ENCODE measurements around the gene NR2E1. TPM values are rescaled to one million over a fixed set of nuclear protein-coding genes. Genes with fewer than 3 reads are reported as not detected.

NR2E1 gene
- polyA plus RNA-seq, 1 of the 3 experiments (the other 2 are of a cell fraction): not detected

- Histone ChIP-seq H3K4me1 (ENCODE audit: control insufficient read depth in 1 of 2, insufficient read depth in 2 of 2, low read depth in 1 of 2, low read length in 1 of 2) (peaks cover 0 to 22% of the 10 kb centered on the region in 2 experiments; a peak in 1 of 4 replicates), H3K36me3 (replicated peaks in 1 of 2; ENCODE audit: control insufficient read depth in 1 of 2, insufficient read depth in 2 of 2, low read length in 1 of 2) (no peaks in the 10 kb centered on the region), H2AFZ (ENCODE audit: low read depth) (no peak overlapping the region), H3K79me2 (ENCODE audit: insufficient read depth) (no peaks in the 10 kb centered on the region), H3K9me2 (no peaks in the 10 kb centered on the region), H4K20me1 (ENCODE audit: insufficient read depth) (no peaks in the 10 kb centered on the region), H3K4me2 (0 out of 2 replicates have a peak overlapping the region, but pooled peaks have one; percentile 41), H3K9me3 (no peaks in the 10 kb centered on the region), H3K4me3 (ENCODE audit: low read depth in 2 of 2, low read length in 1 of 2) (no peak overlapping the region), H3K9ac (no peak overlapping the region), H3K27ac (ENCODE audit: low read depth in 2 of 2, low read length in 1 of 2) (no peak overlapping the region), H3K27me3 (ENCODE audit: insufficient read depth) (peaks cover 88% of the 10 kb centered on the region), H3F3A (replicated peaks; ENCODE audit: insufficient read depth) (no peaks in the 10 kb centered on the region)
- TF ChIP-seq CTCF (IDR thresholded peaks at IDR 0.05) (peak; percentile 21; the same call in 1 of the 2 replicates), POLR2AphosphoS5 (IDR thresholded peaks at IDR 0.05; ENCODE audit: low read depth, low read length) (no peak)
- ChIA-PET POLR2A (interaction anchor here (0.6 kb wide), 1 partner anchor 35 kb away, joined by 3 read pairs; no protein-coding TSS in a partner anchor), CTCF (interaction anchor here (1.2 kb wide), 1 partner anchor 11 kb away, joined by 4 read pairs; no protein-coding TSS in a partner anchor)
- WGBS (ENCODE audit: low lambda C conversion rate): 6% methylated on average over 2 of the region's 6 CpGs
- DNase-seq: no peak
These were observed 2.6 kb upstream of the NR2E1 start for GRCh38 chr6:108163267-108163643.

- no peaks in the 10 kb centered on the region for H3K36me3 ChIP-seq (replicated peaks in 1 of 2; ENCODE audit: control insufficient read depth in 1 of 2, insufficient read depth in 2 of 2, low read length in 1 of 2)
- H3K4me1 ChIP-seq (ENCODE audit: control insufficient read depth in 1 of 2, insufficient read depth in 2 of 2, low read depth in 1 of 2, low read length in 1 of 2): peaks cover 0 to 22% of the 10 kb centered on the region in 2 experiments; a peak in 1 of 4 replicates
- no peak overlapping the region for H3K27ac ChIP-seq (ENCODE audit: low read depth in 2 of 2, low read length in 1 of 2)
- H3K79me2 ChIP-seq (ENCODE audit: insufficient read depth): no peaks in the 10 kb centered on the region
- no peak overlapping the region for H2AFZ ChIP-seq (ENCODE audit: low read depth)
- no peaks in the 10 kb centered on the region for H3K9me2 ChIP-seq
- no peaks in the 10 kb centered on the region for H3F3A ChIP-seq (replicated peaks; ENCODE audit: insufficient read depth)
- 17% methylated on average over 35 of the region's 41 CpGs for WGBS (ENCODE audit: low lambda C conversion rate)
- TF ChIP-seq IRF3 (IDR thresholded peaks at IDR 0.05; ENCODE audit: low read depth, low read length): no peak
- no peak for TF ChIP-seq JUND (IDR thresholded peaks at IDR 0.05)
- TF ChIP-seq TCF12 (IDR thresholded peaks at IDR 0.05): no peak
- ChIA-PET POLR2A (interaction anchor here (0.6 kb wide), 1 partner anchor 35 kb away, joined by 3 read pairs; no protein-coding TSS in a partner anchor), CTCF (interaction anchor here (1.2 kb wide), 1 partner anchor 12 kb away, joined by 4 read pairs; no protein-coding TSS in a partner anchor)
- 0 out of 2 replicates have a peak overlapping the region, but pooled peaks have one; percentile 41 for H3K4me2 ChIP-seq
- no peaks in the 10 kb centered on the region for H3K9me3 ChIP-seq
- no peak for DNase-seq
- H3K4me3 ChIP-seq (ENCODE audit: low read depth in 2 of 2, low read length in 1 of 2): no peak overlapping the region; a peak in 1 of 4 replicates
- no peaks in the 10 kb centered on the region for H4K20me1 ChIP-seq (ENCODE audit: insufficient read depth)
- no peak overlapping the region for H3K9ac ChIP-seq
- peaks cover 81% of the 10 kb centered on the region for H3K27me3 ChIP-seq (ENCODE audit: insufficient read depth)
These were observed 1.9 kb upstream of the NR2E1 start for GRCh38 chr6:108163644-108164542.

- ChIA-PET POLR2A (no interaction called here), CTCF (interaction anchor here (1.0 to 1.2 kb wide), 2 partner anchors 13 to 327 kb away, joined by 4 read pairs; no protein-coding TSS in a partner anchor)
- WGBS (ENCODE audit: low lambda C conversion rate): 1% methylated on average over 14 of the region's 17 CpGs
- TF ChIP-seq TAF1 (IDR thresholded peaks at IDR 0.05; ENCODE audit: borderline replicate concordance, low read depth, low read length) (no peak), YY1 (IDR thresholded peaks at IDR 0.05; ENCODE audit: low read depth) (no peak), RCOR1 (IDR thresholded peaks at IDR 0.05; ENCODE audit: low read length) (no peak), ELF1 (IDR thresholded peaks at IDR 0.05) (no peak), CHD2 (IDR thresholded peaks at IDR 0.05; ENCODE audit: low read length, partially characterized antibody) (no peak), GABPA (IDR thresholded peaks at IDR 0.05; ENCODE audit: low read depth) (no peak), POLR2AphosphoS5 (IDR thresholded peaks at IDR 0.05; ENCODE audit: low read depth, low read length) (no peak), FOSL2 (IDR thresholded peaks at IDR 0.05; ENCODE audit: borderline replicate concordance, low read depth) (no peak), RFX5 (IDR thresholded peaks at IDR 0.05; ENCODE audit: low read length) (no peak), NRF1 (IDR thresholded peaks at IDR 0.05; ENCODE audit: low read depth, low read length) (no peak), MAX (IDR thresholded peaks at IDR 0.05; ENCODE audit: low read depth) (no peak), MEF2A (IDR thresholded peaks at IDR 0.05; ENCODE audit: borderline replicate concordance, low read depth) (no peak)
These were observed 1.3 kb upstream of the NR2E1 start for GRCh38 chr6:108164543-108164814.

More at GRCh38 chr6:108164543-108164814, 1.3 kb upstream of the NR2E1 start:
- peaks cover 77% of the 10 kb centered on the region for H3K27me3 ChIP-seq (ENCODE audit: insufficient read depth)
- no peak for DNase-seq
- H3K4me1 ChIP-seq (ENCODE audit: control insufficient read depth in 1 of 2, insufficient read depth in 2 of 2, low read depth in 1 of 2, low read length in 1 of 2): peaks cover 0 to 22% of the 10 kb centered on the region in 2 experiments; a peak in 1 of 4 replicates
- peak overlapping the region in 1 of 2 experiments; percentile 40; a peak in 1 of 4 replicates for H3K4me3 ChIP-seq (ENCODE audit: low read depth in 2 of 2, low read length in 1 of 2)
- H3K9me3 ChIP-seq: no peaks in the 10 kb centered on the region
- H3F3A ChIP-seq (replicated peaks; ENCODE audit: insufficient read depth): no peaks in the 10 kb centered on the region
- no peaks in the 10 kb centered on the region for H3K9me2 ChIP-seq
- no peaks in the 10 kb centered on the region for H3K79me2 ChIP-seq (ENCODE audit: insufficient read depth)
- H3K4me2 ChIP-seq: peak overlapping the region; percentile 85; the same call in 1 of the 2 replicates
- no peak overlapping the region for H3K27ac ChIP-seq (ENCODE audit: low read depth in 2 of 2, low read length in 1 of 2)
- H4K20me1 ChIP-seq (ENCODE audit: insufficient read depth): no peaks in the 10 kb centered on the region
- H3K9ac ChIP-seq: no peak overlapping the region
- no peak overlapping the region for H2AFZ ChIP-seq (ENCODE audit: low read depth)
- no peaks in the 10 kb centered on the region for H3K36me3 ChIP-seq (replicated peaks in 1 of 2; ENCODE audit: control insufficient read depth in 1 of 2, insufficient read depth in 2 of 2, low read length in 1 of 2)
